Neural cell (in vitro differentiated cells): Measurements from ENCODE around the gene DLL1. TPM values are rescaled to one million over a fixed set of nuclear protein-coding genes. Genes with fewer than 3 reads are reported as not detected.

Experiments
- H2AFZ ChIP-seq: fragments of 200-600, 300-800 bp; sonication (generic), shearing (Covaris generic); 2 replicates; pipeline ENCODE4 v1.6.0; 2014; ENCODE audit warnings: low read depth, mild to moderate bottlenecking, antibody characterized with exemption, low read length, moderate library complexity
- H3F3A ChIP-seq: fragments of 200-600 bp; shearing (Covaris generic); 2 replicates; pipeline ENCODE4 v1.6.1; 2016; ENCODE audit warnings: mild to moderate bottlenecking, moderate library complexity, mixed read lengths, antibody characterized with exemption, low read length; ENCODE audit not compliant: insufficient read depth, poor library complexity, severe bottlenecking
- H3K27ac ChIP-seq: fragments of 200-600, 300-800 bp; sonication (generic), shearing (Covaris generic); 2 replicates; pipeline ENCODE4 v1.5.1; 2014; ENCODE audit warnings: mild to moderate bottlenecking, low read length, moderate library complexity
- H3K27me3 ChIP-seq: fragments of 300-800, 200-600 bp; sonication (generic), shearing (Covaris generic); 2 replicates; pipeline ENCODE4 v1.6.0; 2014; ENCODE audit warnings: mild to moderate bottlenecking, low read depth, low read length, moderate library complexity; ENCODE audit not compliant: insufficient read depth
- H3K36me3 ChIP-seq: fragments of 300-800, 200-600 bp; sonication (generic), shearing (Covaris generic); 2 replicates; pipeline ENCODE4 v1.5.1; 2014; ENCODE audit warnings: mild to moderate bottlenecking, antibody characterized with exemption, low read length, moderate library complexity; ENCODE audit not compliant: insufficient read depth
- H3K4me2 ChIP-seq: fragments of 300-800, 200-600 bp; sonication (generic), shearing (Covaris generic); 2 replicates; pipeline ENCODE4 v1.6.0; 2014; ENCODE audit warnings: mild to moderate bottlenecking, low read length
- H3K4me3 ChIP-seq: fragments of 300-800, 200-600 bp; sonication (generic), shearing (Covaris generic); 2 replicates; pipeline ENCODE4 v1.5.1; 2014; ENCODE audit warnings: mild to moderate bottlenecking, low read length, moderate library complexity
- H3K79me2 ChIP-seq: fragments of 200-600 bp; shearing (Covaris generic); replicated peaks from 2 replicates; pipeline ENCODE4 v1.6.0; 2014; ENCODE audit warnings: mild to moderate bottlenecking, low read length, moderate library complexity; ENCODE audit not compliant: insufficient read depth
- H3K9ac ChIP-seq: fragments of 300-800, 200-600 bp; sonication (generic), shearing (Covaris generic); 2 replicates; pipeline ENCODE4 v1.6.1; 2016; ENCODE audit warnings: mild to moderate bottlenecking, low read length, mixed read lengths
- H3K9me2 ChIP-seq: fragments of 200-600 bp; shearing (Covaris generic); 2 replicates; pipeline ENCODE4 v1.6.1; 2016; ENCODE audit warnings: mild to moderate bottlenecking, low read length, mixed read lengths; ENCODE audit not compliant: insufficient read depth
- H3K9me3 ChIP-seq: fragments of 200-600, 300-800 bp; sonication (generic), shearing (Covaris generic); 2 replicates; pipeline ENCODE4 v1.6.1; 2016; ENCODE audit warnings: mild to moderate bottlenecking, mixed run types, low read length, moderate library complexity, mixed read lengths
- H4K20me1 ChIP-seq: fragments of 200-600 bp; shearing (Covaris generic); 2 replicates; pipeline ENCODE4 v1.6.1; 2016; ENCODE audit warnings: mild to moderate bottlenecking, mixed run types; ENCODE audit not compliant: insufficient read depth
- EP300 ChIP-seq: fragments of 450-650 bp; conservative IDR thresholded peaks from 2 replicates; pipeline ENCODE4 v1.6.1; 2014; ENCODE audit warnings: antibody characterized with exemption, mild to moderate bottlenecking, moderate library complexity; ENCODE audit not compliant: poor library complexity, severe bottlenecking
- EZH2 ChIP-seq: fragments of 200-600, 300-800 bp; shearing (Covaris generic), sonication (generic); IDR thresholded peaks from 2 replicates; pipeline ENCODE4 v1.6.1; 2014; ENCODE audit warnings: antibody characterized with exemption, low read length, borderline replicate concordance, mild to moderate bottlenecking; ENCODE audit not compliant: insufficient read depth, poor library complexity, severe bottlenecking
- MXI1 ChIP-seq: fragments of 450-650 bp; conservative IDR thresholded peaks from 2 replicates; pipeline ENCODE4 v1.6.1; 2014; ENCODE audit warnings: antibody characterized with exemption, mild to moderate bottlenecking; ENCODE audit not compliant: poor library complexity, severe bottlenecking
- POLR2AphosphoS5 ChIP-seq: IDR thresholded peaks from 2 replicates; pipeline ENCODE4 v1.6.1; 2012
- RAD21 ChIP-seq: fragments of 450-650 bp; conservative IDR thresholded peaks from 2 replicates; pipeline ENCODE4 v1.6.1; 2014; ENCODE audit warnings: antibody characterized with exemption, mild to moderate bottlenecking, moderate library complexity
- SMC3 ChIP-seq: fragments of 450-650 bp; conservative IDR thresholded peaks from 2 replicates; pipeline ENCODE4 v1.6.1; 2014; ENCODE audit warnings: antibody characterized with exemption, mild to moderate bottlenecking, moderate library complexity; ENCODE audit not compliant: poor library complexity
- TAF1 ChIP-seq: IDR thresholded peaks from 2 replicates; pipeline ENCODE4 v1.6.1; 2012; ENCODE audit warnings: low read depth
- polyA plus RNA-seq: library from polyadenylated mRNA; depleted of rRNA; stranded (reverse); fragments of >200 nt; gene quantifications from 2 replicates; pipeline ENCODE4 v1.2.3, GENCODE V29; 2014
- TF ChIP-seq, protein P1 (sequence below): IDR thresholded peaks from 2 replicates; pipeline ENCODE4 v1.6.1; 2012; ENCODE audit warnings: borderline replicate concordance
- TF ChIP-seq, protein P2 (sequence below): fragments of 450-650 bp; IDR thresholded peaks from 2 replicates; pipeline ENCODE4 v1.5.1; 2014; ENCODE audit warnings: antibody characterized with exemption, mild to moderate bottlenecking, moderate library complexity; ENCODE audit not compliant: poor library complexity, severe bottlenecking

The DLL1 gene
- polyA plus RNA-seq, 1 donor from 2014 or later, result 26.1 TPM

DNA sequence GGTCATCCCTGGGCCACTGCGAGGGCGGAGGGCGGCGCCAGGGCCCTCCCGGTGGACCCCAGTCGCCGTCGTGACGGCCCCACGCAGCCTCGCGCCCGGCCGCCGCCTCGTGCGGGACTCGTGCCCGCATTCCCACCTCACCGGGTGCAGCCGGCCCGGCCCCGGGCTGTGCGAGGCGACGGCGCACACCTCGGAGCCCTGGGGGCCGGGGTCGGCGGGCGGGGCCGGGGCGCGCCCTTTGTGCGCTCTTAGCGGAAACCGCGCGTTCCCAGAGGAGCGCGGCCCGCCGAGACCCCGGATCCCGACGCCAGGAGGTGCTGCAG lies 5.5 kb upstream of the DLL1 start:
- peak overlapping the region; percentile 47 for H3K4me2 ChIP-seq

DNA sequence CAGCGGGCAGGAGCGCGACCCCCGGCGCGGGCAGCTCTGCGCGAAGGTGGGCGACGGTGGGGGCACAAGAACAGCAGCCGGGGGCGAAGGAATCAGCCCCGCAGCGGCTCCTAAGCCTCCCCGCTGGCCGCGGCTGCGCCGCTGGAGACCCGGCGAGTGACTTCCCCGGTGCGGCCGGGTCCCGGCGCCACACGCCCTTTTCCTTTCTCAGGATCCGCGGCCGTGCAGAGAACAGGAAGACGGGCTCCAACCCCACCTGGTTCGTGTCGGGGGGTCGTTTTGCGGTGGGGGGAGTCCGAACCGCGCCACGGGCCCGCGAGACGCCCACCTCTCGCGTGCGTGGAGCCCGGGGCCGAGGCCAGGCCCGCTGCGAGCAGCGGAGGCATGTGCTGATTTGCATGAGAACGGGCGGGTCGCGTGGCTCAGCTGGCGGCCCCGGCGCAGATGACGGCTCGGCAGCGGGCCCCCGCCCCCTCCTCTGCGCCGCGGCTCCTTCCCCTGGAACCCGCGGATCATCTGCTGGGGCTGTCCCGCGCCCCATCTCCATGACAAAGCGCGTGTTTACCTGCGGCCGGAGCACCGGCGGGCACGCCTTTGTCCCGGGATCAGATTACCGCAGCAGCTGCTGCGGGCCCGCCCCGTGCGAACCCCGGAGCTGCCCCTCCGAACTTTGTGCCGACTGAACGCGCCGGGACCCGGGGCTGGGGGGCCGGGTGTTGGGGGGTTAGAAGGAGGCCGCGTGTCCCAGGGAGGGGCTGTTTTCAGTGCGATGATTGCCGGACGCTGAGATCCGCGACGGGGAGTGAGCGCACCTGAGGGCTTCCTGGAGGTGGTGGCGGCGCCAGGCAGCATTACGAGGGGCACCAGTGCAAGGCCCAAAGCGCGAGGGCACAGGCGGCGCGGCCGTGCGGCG lies 4.9 kb upstream of the DLL1 start:
- H3K27ac ChIP-seq, result no peak overlapping the region
- peaks cover 32% of the 10 kb centered on the region for H3K27me3 ChIP-seq
- TF ChIP-seq SMC3 (no peak), TAF1 (no peak), EZH2 (no peak), MXI1 (peak; percentile 86), RAD21 (no peak), POLR2AphosphoS5 (peak; percentile 74)
- TF ChIP-seq, protein P1, sequence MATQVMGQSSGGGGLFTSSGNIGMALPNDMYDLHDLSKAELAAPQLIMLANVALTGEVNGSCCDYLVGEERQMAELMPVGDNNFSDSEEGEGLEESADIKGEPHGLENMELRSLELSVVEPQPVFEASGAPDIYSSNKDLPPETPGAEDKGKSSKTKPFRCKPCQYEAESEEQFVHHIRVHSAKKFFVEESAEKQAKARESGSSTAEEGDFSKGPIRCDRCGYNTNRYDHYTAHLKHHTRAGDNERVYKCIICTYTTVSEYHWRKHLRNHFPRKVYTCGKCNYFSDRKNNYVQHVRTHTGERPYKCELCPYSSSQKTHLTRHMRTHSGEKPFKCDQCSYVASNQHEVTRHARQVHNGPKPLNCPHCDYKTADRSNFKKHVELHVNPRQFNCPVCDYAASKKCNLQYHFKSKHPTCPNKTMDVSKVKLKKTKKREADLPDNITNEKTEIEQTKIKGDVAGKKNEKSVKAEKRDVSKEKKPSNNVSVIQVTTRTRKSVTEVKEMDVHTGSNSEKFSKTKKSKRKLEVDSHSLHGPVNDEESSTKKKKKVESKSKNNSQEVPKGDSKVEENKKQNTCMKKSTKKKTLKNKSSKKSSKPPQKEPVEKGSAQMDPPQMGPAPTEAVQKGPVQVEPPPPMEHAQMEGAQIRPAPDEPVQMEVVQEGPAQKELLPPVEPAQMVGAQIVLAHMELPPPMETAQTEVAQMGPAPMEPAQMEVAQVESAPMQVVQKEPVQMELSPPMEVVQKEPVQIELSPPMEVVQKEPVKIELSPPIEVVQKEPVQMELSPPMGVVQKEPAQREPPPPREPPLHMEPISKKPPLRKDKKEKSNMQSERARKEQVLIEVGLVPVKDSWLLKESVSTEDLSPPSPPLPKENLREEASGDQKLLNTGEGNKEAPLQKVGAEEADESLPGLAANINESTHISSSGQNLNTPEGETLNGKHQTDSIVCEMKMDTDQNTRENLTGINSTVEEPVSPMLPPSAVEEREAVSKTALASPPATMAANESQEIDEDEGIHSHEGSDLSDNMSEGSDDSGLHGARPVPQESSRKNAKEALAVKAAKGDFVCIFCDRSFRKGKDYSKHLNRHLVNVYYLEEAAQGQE, result peak; percentile 56
- TF ChIP-seq, protein P2, sequence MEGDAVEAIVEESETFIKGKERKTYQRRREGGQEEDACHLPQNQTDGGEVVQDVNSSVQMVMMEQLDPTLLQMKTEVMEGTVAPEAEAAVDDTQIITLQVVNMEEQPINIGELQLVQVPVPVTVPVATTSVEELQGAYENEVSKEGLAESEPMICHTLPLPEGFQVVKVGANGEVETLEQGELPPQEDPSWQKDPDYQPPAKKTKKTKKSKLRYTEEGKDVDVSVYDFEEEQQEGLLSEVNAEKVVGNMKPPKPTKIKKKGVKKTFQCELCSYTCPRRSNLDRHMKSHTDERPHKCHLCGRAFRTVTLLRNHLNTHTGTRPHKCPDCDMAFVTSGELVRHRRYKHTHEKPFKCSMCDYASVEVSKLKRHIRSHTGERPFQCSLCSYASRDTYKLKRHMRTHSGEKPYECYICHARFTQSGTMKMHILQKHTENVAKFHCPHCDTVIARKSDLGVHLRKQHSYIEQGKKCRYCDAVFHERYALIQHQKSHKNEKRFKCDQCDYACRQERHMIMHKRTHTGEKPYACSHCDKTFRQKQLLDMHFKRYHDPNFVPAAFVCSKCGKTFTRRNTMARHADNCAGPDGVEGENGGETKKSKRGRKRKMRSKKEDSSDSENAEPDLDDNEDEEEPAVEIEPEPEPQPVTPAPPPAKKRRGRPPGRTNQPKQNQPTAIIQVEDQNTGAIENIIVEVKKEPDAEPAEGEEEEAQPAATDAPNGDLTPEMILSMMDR, result no peak
- H3F3A ChIP-seq, result peaks cover 3% of the 10 kb centered on the region
- H3K9me2 ChIP-seq, result no peaks in the 10 kb centered on the region
- H3K36me3 ChIP-seq, result no peaks in the 10 kb centered on the region
- H2AFZ ChIP-seq, result peak overlapping the region; percentile 14
- H3K79me2 ChIP-seq, result no peaks in the 10 kb centered on the region
- H3K4me2 ChIP-seq, result peak overlapping the region; percentile 47
- peak overlapping the region; percentile 75 for H3K9ac ChIP-seq
- peak overlapping the region; percentile 74 for H3K4me3 ChIP-seq
- no peaks in the 10 kb centered on the region for H3K9me3 ChIP-seq
- H4K20me1 ChIP-seq, result no peaks in the 10 kb centered on the region

More for the DNA sequence above, 5.5 kb upstream of the DLL1 start:
- no peaks in the 10 kb centered on the region for H3K79me2 ChIP-seq
- H3F3A ChIP-seq, result peaks cover 3% of the 10 kb centered on the region
- peak overlapping the region; percentile 74 for H3K4me3 ChIP-seq
- no peaks in the 10 kb centered on the region for H3K9me3 ChIP-seq
- H3K9ac ChIP-seq, result peak overlapping the region; percentile 75
- H3K27me3 ChIP-seq, result peaks cover 32% of the 10 kb centered on the region
- no peaks in the 10 kb centered on the region for H3K36me3 ChIP-seq
- H3K9me2 ChIP-seq, result no peaks in the 10 kb centered on the region
- no peaks in the 10 kb centered on the region for H4K20me1 ChIP-seq
- TF ChIP-seq, protein P2, result peak; percentile 42
- TF ChIP-seq TAF1, result no peak
- TF ChIP-seq RAD21, result no peak
- no peak for TF ChIP-seq SMC3
- no peak for TF ChIP-seq EP300
- no peak for TF ChIP-seq POLR2AphosphoS5
- no peak overlapping the region for H3K27ac ChIP-seq
- no peak overlapping the region for H2AFZ ChIP-seq
